ENCODE measurements around the gene ZNF425.

DNA sequence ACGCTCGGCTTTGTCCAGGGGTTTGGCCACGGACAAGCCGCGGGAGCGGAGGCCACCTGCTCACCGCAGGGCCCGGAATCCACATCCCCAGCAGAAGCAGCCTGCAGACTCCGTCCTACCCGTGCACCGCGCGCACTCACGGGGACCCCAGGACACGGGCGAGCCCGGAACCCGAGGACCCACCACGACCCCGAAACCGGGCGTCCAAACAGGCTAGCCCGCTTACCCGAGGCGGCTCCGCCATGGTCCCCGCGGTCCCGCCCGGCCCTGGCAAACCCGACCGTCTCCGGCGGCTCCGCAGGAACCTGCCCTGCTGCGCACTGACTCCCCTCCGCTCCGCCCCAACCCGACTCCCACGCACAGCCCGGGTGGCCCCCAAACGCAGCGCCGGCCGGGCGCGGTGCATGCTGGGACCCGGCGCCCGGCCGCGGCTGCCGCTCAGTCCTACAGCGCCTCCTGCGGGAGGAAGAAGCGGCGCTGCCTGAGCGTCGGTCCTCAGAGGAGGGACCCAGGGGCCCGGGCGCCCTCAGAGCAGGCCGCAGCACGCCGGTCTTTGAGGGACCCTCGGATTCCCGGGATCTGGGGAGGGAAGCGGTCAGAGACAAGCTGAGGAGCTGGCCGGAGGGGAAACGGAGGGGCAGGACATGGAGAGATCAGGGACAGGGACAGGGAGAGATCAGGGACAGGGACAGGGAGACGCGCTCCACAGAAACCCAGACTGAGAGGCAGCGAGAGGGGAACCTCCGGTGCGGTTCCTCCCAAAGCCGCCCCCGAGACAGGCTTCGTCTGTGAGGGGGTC is 35.5 kb downstream of the ZNF425 start, which contains the start of gene ZNF786:
- TF ChIP-seq, protein P1, sequence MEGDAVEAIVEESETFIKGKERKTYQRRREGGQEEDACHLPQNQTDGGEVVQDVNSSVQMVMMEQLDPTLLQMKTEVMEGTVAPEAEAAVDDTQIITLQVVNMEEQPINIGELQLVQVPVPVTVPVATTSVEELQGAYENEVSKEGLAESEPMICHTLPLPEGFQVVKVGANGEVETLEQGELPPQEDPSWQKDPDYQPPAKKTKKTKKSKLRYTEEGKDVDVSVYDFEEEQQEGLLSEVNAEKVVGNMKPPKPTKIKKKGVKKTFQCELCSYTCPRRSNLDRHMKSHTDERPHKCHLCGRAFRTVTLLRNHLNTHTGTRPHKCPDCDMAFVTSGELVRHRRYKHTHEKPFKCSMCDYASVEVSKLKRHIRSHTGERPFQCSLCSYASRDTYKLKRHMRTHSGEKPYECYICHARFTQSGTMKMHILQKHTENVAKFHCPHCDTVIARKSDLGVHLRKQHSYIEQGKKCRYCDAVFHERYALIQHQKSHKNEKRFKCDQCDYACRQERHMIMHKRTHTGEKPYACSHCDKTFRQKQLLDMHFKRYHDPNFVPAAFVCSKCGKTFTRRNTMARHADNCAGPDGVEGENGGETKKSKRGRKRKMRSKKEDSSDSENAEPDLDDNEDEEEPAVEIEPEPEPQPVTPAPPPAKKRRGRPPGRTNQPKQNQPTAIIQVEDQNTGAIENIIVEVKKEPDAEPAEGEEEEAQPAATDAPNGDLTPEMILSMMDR (IDR thresholded peaks at IDR 0.05; ENCODE audit: insufficient read depth, low read length): peak; percentile 49
- peak; percentile 83 for TF ChIP-seq POLR2AphosphoS5 (IDR thresholded peaks at IDR 0.05; ENCODE audit: low read depth)
